PC-9 (cell line): ENCODE results near the gene MICAL3.

Experiments
- CTCF ChIP-seq: fragments of 200-600 bp; sonication (generic); conservative IDR thresholded peaks from 2 replicates; pipeline ENCODE4 v1.6.1; 2017; ENCODE audit warnings: mixed run types, antibody characterized with exemption, mild to moderate bottlenecking, moderate library complexity
- EZH2 ChIP-seq: fragments of 200-600 bp; sonication (generic); IDR thresholded peaks from 2 replicates; pipeline ENCODE4 v1.8.0; 2017; ENCODE audit warnings: antibody characterized with exemption, low read depth

DNA sequence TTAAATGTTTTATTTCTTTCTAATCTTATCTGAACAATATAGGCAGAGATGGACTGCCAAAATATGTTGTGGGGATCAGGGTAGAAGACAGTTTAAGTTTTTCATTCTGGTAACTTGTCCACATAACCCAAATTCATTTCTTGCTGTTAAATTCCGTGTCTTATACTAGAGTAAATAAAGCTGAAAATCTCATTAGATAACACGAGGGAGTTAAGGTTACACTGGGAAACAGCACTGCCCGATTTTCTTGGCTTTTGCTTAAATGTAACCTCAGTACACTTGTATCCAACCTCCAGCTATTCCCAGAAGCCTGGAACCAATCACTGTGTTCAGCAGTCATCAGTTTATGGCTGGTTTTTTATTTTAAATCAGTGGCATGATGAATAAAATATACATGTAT lies 48.2 kb downstream of the MICAL3 start:
- TF ChIP-seq EZH2 = no peak
- no peak for TF ChIP-seq CTCF
